Stimulated activated naive B cell treated with anti-CD40 and anti-IgM and Interleukin-4, amounts not matched to agents 10 μg/mL and 1 μg/mL and 100 μg/mL, for 72 hours (primary cell): ENCODE results near the gene MYL3.
A peak's percentile ranks its signal among the peaks of the same experiment; 100 is the strongest.
"Not testable (repeated sequence)": the region's sequence is repeated elsewhere in the genome, so short reads cannot be mapped to it uniquely, and the experiment has no call there.

Source experiments
- ATAC-seq, 2 donors: fragments of 150-1000 bp; cut with Tn5 transposase; replicated peaks; 2 replicates each; pipeline ENCODE4 v1.10.0; 2021; ENCODE audit warnings: moderate library complexity in 1 of 2
- DNase-seq: peaks from one replicate; pipeline ENCODE4 v3.0.0; 2021
- H3K27ac Mint-ChIP-seq: one replicate; pipeline ENCODE4 v1.8.0; 2022; ENCODE audit warnings: mild to moderate bottlenecking, mixed read lengths
- H3K27me3 Mint-ChIP-seq, 2 donors: one replicate each; pipeline ENCODE4 v1.8.0; 2022; ENCODE audit warnings: mixed read lengths in 2 of 2
- H3K36me3 Mint-ChIP-seq, 2 donors: one replicate each; pipeline ENCODE4 v1.8.0; 2022; ENCODE audit warnings: mixed read lengths in 2 of 2, mild to moderate bottlenecking in 1 of 2
- H3K4me1 Mint-ChIP-seq, 2 donors: one replicate each; pipeline ENCODE4 v1.8.0; 2022; ENCODE audit warnings: mixed read lengths in 2 of 2, mild to moderate bottlenecking in 1 of 2
- H3K4me3 Mint-ChIP-seq, 2 donors: one replicate each; pipeline ENCODE4 v1.8.0; 2022; ENCODE audit warnings: mild to moderate bottlenecking in 2 of 2, mixed read lengths in 2 of 2, moderate library complexity in 1 of 2
- H3K9me3 Mint-ChIP-seq, 2 donors: one replicate each; pipeline ENCODE4 v1.8.0; 2022; ENCODE audit warnings: mixed read lengths in 2 of 2, mild to moderate bottlenecking in 1 of 2

MYL3 gene

DNA sequence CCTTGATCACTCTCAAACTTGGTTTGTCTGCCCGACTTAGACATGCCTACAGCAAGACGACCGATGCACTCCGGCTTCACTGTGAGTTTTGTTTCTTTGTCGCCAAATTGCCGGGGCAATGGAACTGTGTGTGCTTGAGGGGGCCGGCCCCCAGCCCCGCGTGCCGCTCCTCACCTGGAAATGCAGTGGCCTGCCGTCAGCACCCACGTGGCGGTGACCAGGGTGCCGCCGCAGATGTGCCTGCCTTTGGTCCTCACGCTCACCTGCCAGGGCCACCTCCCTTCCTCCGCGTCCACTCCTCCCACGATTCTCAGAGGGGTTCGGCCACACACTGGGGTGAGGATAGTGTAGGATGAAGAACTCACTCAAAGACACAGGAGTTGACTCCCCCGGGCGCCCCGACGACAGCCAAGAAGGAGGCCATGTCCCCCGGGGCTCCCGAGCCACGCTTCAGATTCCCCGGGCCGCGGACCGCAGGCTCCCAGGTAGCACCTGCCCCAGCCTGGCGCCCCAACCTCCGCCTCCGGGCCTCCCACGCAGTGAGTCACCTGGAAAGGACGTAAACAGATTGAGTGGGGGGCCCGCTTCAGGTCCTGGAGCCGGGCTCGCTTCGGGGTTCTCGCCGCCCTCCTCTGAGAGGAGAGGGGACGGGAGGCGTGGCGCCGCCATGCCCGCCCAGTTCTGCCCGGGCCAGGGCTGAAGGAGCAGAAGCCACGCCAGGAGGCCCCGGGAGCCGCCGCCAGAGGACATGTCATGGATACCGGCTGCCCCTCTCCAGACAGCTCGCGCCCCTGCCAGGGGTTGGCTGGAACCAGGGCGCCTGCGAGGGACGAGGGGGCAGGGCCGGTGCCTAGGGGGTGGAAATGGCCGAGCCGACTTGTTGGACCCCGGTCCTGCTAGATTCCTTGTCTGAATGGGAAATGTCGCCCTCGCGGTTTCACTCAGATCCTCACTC is 29.6 kb downstream of the MYL3 start:
- peaks cover 4 to 13% of the 10 kb centered on the region in 2 donors for H3K9me3 Mint-ChIP-seq
- H3K36me3 Mint-ChIP-seq: peaks cover 11 to 18% of the 10 kb centered on the region in 2 donors
- no peaks in the 10 kb centered on the region for H3K27me3 Mint-ChIP-seq
- H3K27ac Mint-ChIP-seq: no peak overlapping the region
- ATAC-seq: no peak
- H3K4me1 Mint-ChIP-seq: no peaks in the 10 kb centered on the region
- DNase-seq: no peak
- no peak overlapping the region for H3K4me3 Mint-ChIP-seq

DNA sequence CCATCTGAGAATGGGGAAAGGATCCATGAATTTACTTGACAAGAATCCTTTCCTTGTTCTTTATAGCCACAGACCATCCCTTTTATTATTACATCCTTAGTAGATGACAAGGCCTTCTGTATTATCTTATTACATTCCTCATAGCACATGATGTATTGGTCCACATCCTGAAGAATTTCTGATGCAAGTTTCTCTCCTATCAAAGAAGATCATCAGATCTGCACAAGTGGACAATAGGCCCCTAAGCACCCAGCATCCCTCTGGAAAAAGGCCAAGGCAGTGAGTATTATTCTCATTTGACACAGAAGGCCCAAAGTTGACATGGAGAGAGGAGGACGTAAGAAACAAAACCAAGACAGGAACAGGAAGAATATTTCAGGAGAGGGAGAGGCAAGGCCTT is 31.4 kb downstream of the MYL3 start:
- Mint-ChIP-seq H3K9me3 (no peaks in the 10 kb centered on the region), H3K4me1 (no peaks in the 10 kb centered on the region), H3K27me3 (no peaks in the 10 kb centered on the region), H3K4me3 (no peak overlapping the region), H3K36me3 (peaks cover 2 to 4% of the 10 kb centered on the region in 2 donors), H3K27ac (no peak overlapping the region)
- no peak for DNase-seq
- no peak for ATAC-seq

- peaks cover 2 to 4% of the 10 kb centered on the region in 2 donors for H3K36me3 Mint-ChIP-seq
- no peaks in the 10 kb centered on the region for H3K9me3 Mint-ChIP-seq
- H3K4me1 Mint-ChIP-seq: no peaks in the 10 kb centered on the region
- H3K27me3 Mint-ChIP-seq: peaks cover 0 to 4% of the 10 kb centered on the region in 2 donors
- ATAC-seq: no peak
- no peak overlapping the region for H3K4me3 Mint-ChIP-seq
- H3K27ac Mint-ChIP-seq: no peak overlapping the region
- no peak for DNase-seq
These were observed 31.9 kb downstream of the MYL3 start for GRCh38 chr3:46831316-46831715.

DNA sequence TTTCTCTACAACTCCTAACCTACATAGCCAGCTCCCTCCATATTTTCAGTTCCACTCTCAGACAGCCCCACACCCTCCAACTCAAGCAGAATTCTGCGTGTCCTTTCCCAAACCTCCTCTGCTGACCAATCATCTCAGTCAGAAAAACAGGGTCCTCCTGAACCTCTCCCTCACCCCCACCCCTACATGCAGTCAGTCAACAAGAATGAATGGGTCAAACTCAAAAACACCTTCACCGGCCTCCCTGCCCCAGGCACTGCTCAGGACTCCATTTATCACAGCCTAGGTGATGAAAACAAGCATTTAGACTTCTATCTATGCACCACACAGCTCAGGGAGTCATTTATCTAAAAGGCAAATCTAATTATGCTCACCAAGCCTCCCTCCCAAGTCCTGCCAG is 32.4 kb downstream of the MYL3 start:
- Mint-ChIP-seq H3K4me1 (no peaks in the 10 kb centered on the region), H3K27ac (no peak overlapping the region), H3K36me3 (peaks cover 2 to 4% of the 10 kb centered on the region in 2 donors), H3K27me3 (peaks cover 0 to 4% of the 10 kb centered on the region in 2 donors), H3K9me3 (no peaks in the 10 kb centered on the region), H3K4me3 (no peak overlapping the region)
- no peak for ATAC-seq
- DNase-seq: no peak

DNA sequence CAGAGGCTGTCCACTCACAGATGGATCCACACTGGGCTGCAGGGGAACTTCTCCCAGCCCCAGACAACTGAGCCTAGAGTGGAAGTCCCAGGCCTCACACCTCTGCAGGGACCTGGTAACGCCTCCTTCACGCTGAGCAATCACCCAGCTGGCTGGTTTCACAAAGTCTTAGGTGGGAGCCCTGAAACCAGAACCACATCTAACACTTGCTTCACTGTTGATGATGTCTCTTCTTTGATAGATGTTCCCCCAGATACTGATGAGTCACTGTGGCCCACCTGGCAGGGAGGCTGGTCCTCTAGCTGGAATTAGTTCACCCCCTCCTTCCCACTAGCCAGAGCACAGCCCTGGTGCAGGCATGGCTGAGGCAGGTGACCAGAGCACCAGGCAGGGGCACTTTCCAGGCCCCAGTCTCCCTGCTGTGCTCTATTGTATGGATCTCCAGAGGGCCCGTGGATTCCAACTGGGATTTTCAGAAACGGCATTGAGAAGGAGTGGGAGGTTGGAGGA is 33.5 kb downstream of the MYL3 start:
- Mint-ChIP-seq H3K36me3 (peaks cover 1 to 2% of the 10 kb centered on the region in 2 donors), H3K4me3 (no peak overlapping the region), H3K27ac (no peak overlapping the region), H3K4me1 (no peaks in the 10 kb centered on the region), H3K9me3 (no peaks in the 10 kb centered on the region), H3K27me3 (peaks cover 0 to 4% of the 10 kb centered on the region in 2 donors)
- DNase-seq (no peak), ATAC-seq (peak; percentile 59 to 69)

- Mint-ChIP-seq H3K4me3 (no peak overlapping the region), H3K9me3 (peaks cover 18 to 25% of the 10 kb centered on the region in 2 donors), H3K4me1 (no peaks in the 10 kb centered on the region), H3K27ac (no peak overlapping the region), H3K27me3 (peaks cover 0 to 9% of the 10 kb centered on the region in 2 donors), H3K36me3 (peaks cover 16 to 18% of the 10 kb centered on the region in 2 donors)
- ATAC-seq (no peak), DNase-seq (no peak)
These were observed 37.8 kb downstream of the MYL3 start for GRCh38 chr3:46825450-46825849.

DNA sequence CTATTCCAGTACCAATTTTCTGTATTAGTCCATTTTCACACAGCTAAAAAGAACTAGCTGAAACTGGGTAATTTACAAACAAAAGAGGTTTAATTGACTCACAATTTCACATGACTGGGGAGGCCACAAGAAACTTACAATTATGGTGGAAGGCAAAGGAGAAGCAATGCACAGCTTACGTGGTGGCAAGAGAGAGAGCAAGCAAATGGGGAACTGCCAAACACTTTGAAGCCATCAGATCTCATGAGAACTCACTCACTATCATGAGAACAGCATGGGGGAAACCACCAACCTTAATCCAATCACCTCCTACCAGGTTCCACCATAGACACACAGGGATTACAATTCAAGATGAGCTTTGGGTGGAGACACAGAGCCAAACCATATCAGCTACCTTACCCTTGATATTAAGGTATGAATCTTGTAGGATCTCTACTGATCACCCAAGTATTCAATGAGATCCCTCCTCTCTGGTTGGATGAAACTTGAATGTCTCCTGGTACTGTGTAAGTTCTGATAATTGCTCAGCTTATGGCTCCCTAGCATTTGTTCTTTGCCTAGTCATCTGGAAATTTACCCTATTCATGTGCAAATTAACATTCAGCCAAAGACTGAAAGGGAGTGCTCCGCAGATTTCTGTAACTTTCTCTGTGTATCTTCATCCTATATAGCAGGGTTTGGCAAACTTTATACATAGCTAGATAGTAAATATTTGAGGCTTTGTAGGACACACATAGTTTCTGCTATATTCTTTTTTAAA is 38.9 kb downstream of the MYL3 start:
- no peak overlapping the region for H3K4me3 Mint-ChIP-seq
- ATAC-seq (no peak), DNase-seq (no peak)
- H3K36me3 Mint-ChIP-seq: peaks cover 16 to 18% of the 10 kb centered on the region in 2 donors
- H3K27ac Mint-ChIP-seq: no peak overlapping the region
- H3K9me3 Mint-ChIP-seq: peaks cover 20 to 28% of the 10 kb centered on the region in 2 donors
- H3K27me3 Mint-ChIP-seq: peaks cover 0 to 9% of the 10 kb centered on the region in 2 donors
- no peaks in the 10 kb centered on the region for H3K4me1 Mint-ChIP-seq

- H3K4me3 Mint-ChIP-seq, ATAC-seq, H3K27me3 Mint-ChIP-seq, DNase-seq, H3K27ac Mint-ChIP-seq, H3K4me1 Mint-ChIP-seq: not testable (repeated sequence)
- Mint-ChIP-seq H3K9me3 (peaks cover 20 to 28% of the 10 kb centered on the region in 2 donors), H3K36me3 (peaks cover 16 to 18% of the 10 kb centered on the region in 2 donors)
These were observed 39.9 kb downstream of the MYL3 start for GRCh38 chr3:46823314-46823713.

- H3K4me3 Mint-ChIP-seq: no peak overlapping the region
- no peak for ATAC-seq
- peaks cover 16 to 18% of the 10 kb centered on the region in 2 donors for H3K36me3 Mint-ChIP-seq
- H3K9me3 Mint-ChIP-seq: peaks cover 20 to 28% of the 10 kb centered on the region in 2 donors
- H3K27me3 Mint-ChIP-seq: peaks cover 0 to 7% of the 10 kb centered on the region in 2 donors
- DNase-seq: no peak
- no peak overlapping the region for H3K27ac Mint-ChIP-seq
- no peaks in the 10 kb centered on the region for H3K4me1 Mint-ChIP-seq
These were observed 41.7 kb downstream of the MYL3 start for GRCh38 chr3:46821553-46821952.

DNA sequence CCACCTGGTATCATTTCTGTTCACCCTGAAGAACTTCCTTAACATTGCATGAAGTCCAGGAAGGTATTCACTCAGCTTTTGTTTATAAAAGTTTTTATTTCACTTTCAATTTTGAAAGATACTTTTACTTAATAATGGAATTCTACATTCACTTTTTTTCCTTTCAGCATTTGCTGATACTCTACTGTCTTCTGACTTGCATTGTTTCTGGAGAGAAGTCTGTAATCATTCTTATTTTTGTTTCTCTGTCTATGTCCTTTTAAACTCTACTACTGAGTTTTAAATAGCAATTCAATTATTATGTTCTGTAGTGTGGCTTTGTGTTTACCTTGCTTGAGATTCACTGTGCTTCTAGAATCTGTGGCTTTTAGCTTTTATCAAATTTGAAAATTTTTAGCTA is 42.4 kb downstream of the MYL3 start:
- no peaks in the 10 kb centered on the region for H3K4me1 Mint-ChIP-seq

GRCh38 chr3:46812237-46812791 is 50.9 kb downstream of the MYL3 start:
- Mint-ChIP-seq H3K9me3 (no peaks in the 10 kb centered on the region), H3K27ac (no peak overlapping the region), H3K27me3 (peaks cover 30 to 34% of the 10 kb centered on the region in 2 donors), H3K4me3 (peak overlapping the region; percentile 78), H3K4me1 (peaks cover 7 to 8% of the 10 kb centered on the region in 2 donors), H3K36me3 (no peaks in the 10 kb centered on the region)
- DNase-seq (peak; percentile 26), ATAC-seq (peak; percentile 91 to 94)

More for the DNA sequence above, 42.4 kb downstream of the MYL3 start:
- Mint-ChIP-seq H3K27me3 (peaks cover 0 to 5% of the 10 kb centered on the region in 2 donors), H3K9me3 (peaks cover 20 to 28% of the 10 kb centered on the region in 2 donors), H3K36me3 (peaks cover 16 to 18% of the 10 kb centered on the region in 2 donors), H3K4me3 (no peak overlapping the region), H3K27ac (no peak overlapping the region)
- DNase-seq (no peak), ATAC-seq (no peak)

- no peaks in the 10 kb centered on the region for H3K9me3 Mint-ChIP-seq
- H3K27ac Mint-ChIP-seq: no peak overlapping the region
- ATAC-seq (peak in 1 of 2 donors; percentile 37), DNase-seq (no peak)
- no peaks in the 10 kb centered on the region for H3K36me3 Mint-ChIP-seq
- H3K4me1 Mint-ChIP-seq: peaks cover 7 to 8% of the 10 kb centered on the region in 2 donors
- no peak overlapping the region for H3K4me3 Mint-ChIP-seq
- H3K27me3 Mint-ChIP-seq: peaks cover 30 to 34% of the 10 kb centered on the region in 2 donors
These were observed 51.5 kb downstream of the MYL3 start for GRCh38 chr3:46811615-46812236.

GRCh38 chr3:46808766-46809165 is 54.5 kb downstream of the MYL3 start:
- H3K9me3 Mint-ChIP-seq, H3K4me3 Mint-ChIP-seq, DNase-seq, H3K36me3 Mint-ChIP-seq, ATAC-seq, H3K4me1 Mint-ChIP-seq: not testable (repeated sequence)
- H3K27me3 Mint-ChIP-seq: peaks cover 30 to 34% of the 10 kb centered on the region in 2 donors
- H3K27ac Mint-ChIP-seq: peak overlapping the region; percentile 67
